DOHH2 (cell line): ENCODE data around the gene KRT5.

ENCODE experiments used
- CTCF ChIP-seq: fragments of 200-600 bp; sonication (generic); IDR thresholded peaks from one replicate; pipeline ENCODE4 v1.5.1; 2014; ENCODE audit warnings: antibody characterized with exemption, mild to moderate bottlenecking, low read depth, low read length; ENCODE audit not compliant: poor library complexity, severe bottlenecking
- EZH2phosphoT487 ChIP-seq: fragments of 200-600 bp; sonication (generic); IDR thresholded peaks from 2 replicates; pipeline ENCODE4 v1.6.1; 2017; ENCODE audit warnings: borderline replicate concordance, mild to moderate bottlenecking, antibody characterized with exemption, low read length, moderate library complexity, mixed read lengths

GRCh38 chr12:52513736-52514135 is 6.5 kb downstream of the KRT5 start:
- TF ChIP-seq CTCF (no peak), EZH2phosphoT487 (no peak)
